GM12864 (cell line): ENCODE data around the gene RPL29.

Experiments
- DNase-seq: peaks from one replicate; pipeline ENCODE4 v3.0.0-alpha.2; 2011; ENCODE audit warnings: low read depth
- H3K4me3 ChIP-seq: 2 replicates; pipeline ENCODE4 v1.5.1; 2011; ENCODE audit warnings: mild to moderate bottlenecking, low read depth, low read length, control low read depth
- TF ChIP-seq, protein P1 (sequence below): IDR thresholded peaks from 2 replicates; pipeline ENCODE4 v1.5.1; 2011; ENCODE audit warnings: low read depth, mild to moderate bottlenecking, moderate library complexity, low read length, control low read depth, inconsistent platforms; ENCODE audit errors: missing control alignments

Gene RPL29

GRCh38 chr3:51957520-51958205 is 38.0 kb downstream of the RPL29 start:
- no peak overlapping the region for H3K4me3 ChIP-seq
- DNase-seq: no peak
- TF ChIP-seq, protein P1, sequence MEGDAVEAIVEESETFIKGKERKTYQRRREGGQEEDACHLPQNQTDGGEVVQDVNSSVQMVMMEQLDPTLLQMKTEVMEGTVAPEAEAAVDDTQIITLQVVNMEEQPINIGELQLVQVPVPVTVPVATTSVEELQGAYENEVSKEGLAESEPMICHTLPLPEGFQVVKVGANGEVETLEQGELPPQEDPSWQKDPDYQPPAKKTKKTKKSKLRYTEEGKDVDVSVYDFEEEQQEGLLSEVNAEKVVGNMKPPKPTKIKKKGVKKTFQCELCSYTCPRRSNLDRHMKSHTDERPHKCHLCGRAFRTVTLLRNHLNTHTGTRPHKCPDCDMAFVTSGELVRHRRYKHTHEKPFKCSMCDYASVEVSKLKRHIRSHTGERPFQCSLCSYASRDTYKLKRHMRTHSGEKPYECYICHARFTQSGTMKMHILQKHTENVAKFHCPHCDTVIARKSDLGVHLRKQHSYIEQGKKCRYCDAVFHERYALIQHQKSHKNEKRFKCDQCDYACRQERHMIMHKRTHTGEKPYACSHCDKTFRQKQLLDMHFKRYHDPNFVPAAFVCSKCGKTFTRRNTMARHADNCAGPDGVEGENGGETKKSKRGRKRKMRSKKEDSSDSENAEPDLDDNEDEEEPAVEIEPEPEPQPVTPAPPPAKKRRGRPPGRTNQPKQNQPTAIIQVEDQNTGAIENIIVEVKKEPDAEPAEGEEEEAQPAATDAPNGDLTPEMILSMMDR: no peak

DNA sequence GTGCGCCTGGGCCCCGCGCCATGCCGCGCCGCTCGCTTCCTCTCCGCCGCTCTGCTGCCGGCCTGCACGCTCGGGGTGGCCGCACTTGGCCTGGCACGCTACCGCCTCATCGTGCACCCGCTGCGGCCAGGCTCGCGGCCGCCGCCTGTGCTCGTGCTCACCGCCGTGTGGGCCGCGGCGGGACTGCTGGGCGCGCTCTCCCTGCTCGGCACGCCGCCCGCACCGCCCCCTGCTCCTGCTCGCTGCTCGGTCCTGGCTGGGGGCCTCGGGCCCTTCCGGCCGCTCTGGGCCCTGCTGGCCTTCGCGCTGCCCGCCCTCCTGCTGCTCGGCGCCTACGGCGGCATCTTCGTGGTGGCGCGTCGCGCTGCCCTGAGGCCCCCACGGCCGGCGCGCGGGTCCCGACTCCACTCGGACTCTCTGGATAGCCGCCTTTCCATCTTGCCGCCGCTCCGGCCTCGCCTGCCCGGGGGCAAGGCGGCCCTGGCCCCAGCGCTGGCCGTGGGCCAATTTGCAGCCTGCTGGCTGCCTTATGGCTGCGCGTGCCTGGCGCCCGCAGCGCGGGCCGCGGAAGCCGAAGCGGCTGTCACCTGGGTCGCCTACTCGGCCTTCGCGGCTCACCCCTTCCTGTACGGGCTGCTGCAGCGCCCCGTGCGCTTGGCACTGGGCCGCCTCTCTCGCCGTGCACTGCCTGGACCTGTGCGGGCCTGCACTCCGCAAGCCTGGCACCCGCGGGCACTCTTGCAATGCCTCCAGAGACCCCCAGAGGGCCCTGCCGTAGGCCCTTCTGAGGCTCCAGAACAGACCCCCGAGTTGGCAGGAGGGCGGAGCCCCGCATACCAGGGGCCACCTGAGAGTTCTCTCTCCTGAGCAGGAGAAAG is 39.6 kb downstream of the RPL29 start:
- no peak for DNase-seq
- H3K4me3 ChIP-seq: no peak overlapping the region
- TF ChIP-seq, protein P1: peak; percentile 52

DNA sequence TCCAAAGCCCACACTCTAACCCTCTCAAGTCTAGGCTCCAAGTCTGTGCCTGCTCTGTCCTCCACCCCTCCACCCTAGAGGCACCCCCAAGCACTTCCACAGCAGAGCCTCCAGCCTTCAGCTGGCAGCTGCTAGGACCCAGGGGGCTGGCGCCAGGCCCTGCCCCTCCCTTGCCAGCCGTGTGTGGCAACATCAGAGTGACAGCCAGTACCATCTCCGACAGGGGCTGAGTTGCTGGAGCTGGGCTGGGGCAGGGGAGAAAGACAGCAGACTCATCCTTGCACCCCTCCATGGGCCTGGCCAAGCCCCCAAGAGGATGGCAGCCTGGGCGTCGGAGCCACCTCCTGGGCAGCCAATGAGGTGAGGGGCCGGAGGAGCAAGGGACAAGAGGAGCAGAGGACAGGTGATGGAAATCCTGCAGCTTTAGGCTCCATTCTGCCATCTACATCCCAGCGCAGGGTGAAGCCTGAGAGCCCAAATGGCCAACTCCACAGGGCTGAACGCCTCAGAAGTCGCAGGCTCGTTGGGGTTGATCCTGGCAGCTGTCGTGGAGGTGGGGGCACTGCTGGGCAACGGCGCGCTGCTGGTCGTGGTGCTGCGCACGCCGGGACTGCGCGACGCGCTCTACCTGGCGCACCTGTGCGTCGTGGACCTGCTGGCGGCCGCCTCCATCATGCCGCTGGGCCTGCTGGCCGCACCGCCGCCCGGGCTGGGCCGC is 40.4 kb downstream of the RPL29 start, which contains the start of gene GPR62:
Gene GPR62 (plus strand): TSS at position 207 of the 718 bp plus-strand sequence. CDS start 272 bp downstream, at position 479.
- no peak within 1 kb of the TSS for H3K4me3 ChIP-seq
- TF ChIP-seq, protein P1: no peak
- no peak for DNase-seq

GRCh38 chr3:51954713-51955112 is 41.0 kb downstream of the RPL29 start:
- TF ChIP-seq, protein P1: no peak
- no peak for DNase-seq
- H3K4me3 ChIP-seq: no peak overlapping the region

- TF ChIP-seq, protein P1: no peak
- H3K4me3 ChIP-seq: no peak overlapping the region
- DNase-seq: no peak
Measured at GRCh38 chr3:51954105-51954504, 41.6 kb downstream of the RPL29 start.

DNA sequence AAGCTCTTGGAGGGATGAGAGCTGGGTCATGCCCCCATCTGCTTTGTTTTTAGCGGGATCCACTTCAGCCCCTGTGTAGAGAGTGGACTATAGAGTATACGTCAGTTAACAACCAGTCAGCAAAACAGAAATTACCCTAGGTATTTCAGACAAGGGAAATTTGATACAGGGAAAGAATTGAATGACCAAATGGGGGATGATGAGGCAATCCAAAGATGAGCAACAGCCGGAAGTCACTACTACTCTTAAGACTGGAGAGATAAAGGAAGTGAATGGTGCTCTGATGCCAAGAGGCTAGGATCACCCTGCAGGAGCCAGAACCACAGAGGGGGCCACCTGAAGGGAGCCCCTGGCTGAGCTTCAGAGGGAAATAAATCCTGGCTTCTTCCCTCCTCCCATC is 42.2 kb downstream of the RPL29 start:
- H3K4me3 ChIP-seq: no peak overlapping the region
- no peak for DNase-seq
- TF ChIP-seq, protein P1: no peak
